Skin of body (tissue), 3 donors: ENCODE data around the gene RPL9. TPM values are rescaled to one million over a fixed set of nuclear protein-coding genes. Genes with fewer than 3 reads are reported as not detected.
"Not testable (repeated sequence)": the region's sequence is repeated elsewhere in the genome, so short reads cannot be mapped to it uniquely, and the experiment has no call there.

ENCODE experiments used
- DNase-seq: peaks from one replicate; lab custom pipeline; 2025; lab: John Stamatoyannopoulos, UW
- small RNA-seq: library from RNA; depleted of rRNA; stranded (forward); fragments of <200 nt; gene quantifications from one replicate; pipeline ENCODE3, GENCODE V24; 2014; ENCODE audit warnings: low replicate concordance
- total RNA-seq: library from RNA; depleted of rRNA; stranded (reverse); fragments of >200 nt; gene quantifications from one replicate; pipeline ENCODE4 v1.2.3, GENCODE V29; 2014

RPL9 gene
- total RNA-seq, 1 donor from 2014 or later: 4,546 TPM

DNA sequence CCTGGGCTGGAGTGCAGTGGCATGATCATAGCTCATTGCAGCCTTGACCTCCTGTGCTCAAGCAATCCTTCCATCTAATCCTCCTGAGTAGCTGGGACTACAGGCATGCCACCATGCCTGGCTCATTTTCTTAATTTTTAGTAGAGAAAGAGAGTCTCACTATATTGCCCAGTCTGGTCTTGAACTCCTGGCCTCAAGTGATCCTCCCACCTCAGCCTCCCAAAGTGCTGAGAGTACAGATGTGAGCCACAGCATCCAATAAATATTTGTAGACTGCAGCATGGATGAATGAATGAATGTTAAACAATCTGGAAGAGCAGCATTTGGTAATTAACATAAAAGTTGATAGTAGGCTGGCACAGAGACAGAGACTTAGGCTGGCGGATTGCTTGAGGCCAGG is 32.0 kb downstream of the RPL9 start:
- DNase-seq: no peak

GRCh38 chr4:39425297-39425696 is 33.4 kb downstream of the RPL9 start:
- DNase-seq: not testable (repeated sequence)

DNA sequence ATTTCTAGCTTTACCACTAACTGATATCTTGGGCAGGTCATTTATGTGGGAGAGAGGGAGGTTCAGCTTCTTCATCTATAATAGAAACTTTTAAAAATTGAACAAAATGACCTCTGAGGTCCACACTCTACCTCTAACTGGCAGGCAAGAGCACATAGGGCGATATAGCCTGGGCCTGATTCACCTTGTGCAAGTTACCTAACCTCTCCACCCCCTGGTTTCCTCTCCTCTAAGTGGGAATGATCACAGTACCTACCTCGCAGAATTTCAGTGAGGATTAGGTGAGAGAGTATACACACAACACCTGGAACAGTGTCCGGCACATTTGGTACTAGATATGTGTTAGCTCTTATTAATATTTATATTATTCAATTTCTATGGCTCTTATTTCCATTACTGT is 36.5 kb downstream of the RPL9 start:
- DNase-seq: no peak

- DNase-seq: no peak
Observed at GRCh38 chr4:39415678-39416283, 42.9 kb downstream of the RPL9 start.

DNA sequence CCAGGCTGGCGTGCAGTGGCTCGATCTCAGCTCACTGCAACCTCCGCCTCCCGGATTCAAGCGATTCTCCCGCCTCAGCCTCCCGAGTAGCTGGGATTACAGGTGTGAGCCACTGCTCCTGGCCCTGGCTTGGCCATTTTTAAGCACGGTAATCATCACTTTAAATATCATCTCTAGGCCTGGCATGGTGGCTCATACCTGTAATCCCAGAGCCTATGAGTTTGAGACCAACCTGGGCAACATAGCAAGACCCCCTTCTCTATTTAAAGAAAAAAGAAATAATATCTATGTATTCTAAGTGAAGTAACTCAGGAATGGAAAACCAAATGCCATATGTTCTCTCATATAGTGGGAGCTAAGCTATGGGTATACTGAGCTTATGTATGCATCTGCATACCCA is 47.2 kb downstream of the RPL9 start:
- DNase-seq: not testable (repeated sequence)

DNA sequence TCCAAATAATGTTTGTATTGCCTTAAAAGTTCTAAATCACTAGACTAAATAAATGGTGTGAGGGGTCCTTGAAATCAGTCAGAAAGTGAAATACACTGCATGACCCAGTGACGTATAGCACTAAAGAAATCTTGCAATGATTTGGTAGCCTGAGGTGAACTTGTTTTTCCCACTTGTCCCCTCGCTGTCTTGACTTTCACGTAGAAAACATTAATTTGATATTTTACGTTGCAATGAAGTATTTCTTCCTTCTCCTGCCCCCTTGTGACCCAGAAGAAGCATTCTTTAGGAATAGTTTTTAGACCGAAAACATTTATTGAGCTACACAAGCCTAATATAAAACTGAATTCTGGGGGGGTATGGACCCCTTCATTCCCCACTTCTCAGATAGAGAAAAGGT is 48.3 kb downstream of the RPL9 start:
- no peak for DNase-seq

GRCh38 chr4:39407584-39407885 is 51.2 kb downstream of the RPL9 start:
- DNase-seq: no peak

- peak; percentile 39 for DNase-seq
Observed at GRCh38 chr4:39406763-39407583, 51.7 kb downstream of the RPL9 start, which contains the start of gene KLB. KLB (plus strand) TSS chr4:39406930; CDS start chr4:39406950, 20 bp downstream.

Small RNAs within 50 kb of the gene (small RNA-seq; reads per million reads assigned to genes)
- gene MIR5591 (not detected), gene RF00019 (not detected)

Other genes starting within 250 kb of the RPL9 start
- 55.2 TPM for gene RFC1, start 92.6 kb downstream of the RPL9 start, total RNA-seq
- 6.4 TPM for gene KLB, start 52.0 kb downstream of the RPL9 start, total RNA-seq
- gene LIAS, start 134 bp upstream of the RPL9 start, total RNA-seq: 15.4 TPM
- gene UGDH, start 68.5 kb upstream of the RPL9 start, total RNA-seq: 46.2 TPM
- gene SMIM14, start 179.9 kb upstream of the RPL9 start, total RNA-seq: 23.9 TPM
- gene UBE2K, start 239.2 kb upstream of the RPL9 start, total RNA-seq: 30.5 TPM